H1 (cell line): ENCODE data around the gene ARHGAP22.

Source experiments
- ATF3 ChIP-seq: IDR thresholded peaks from 2 replicates; pipeline ENCODE4 v1.6.1; 2011; ENCODE audit warnings: low read depth, mild to moderate bottlenecking, low read length; ENCODE audit not compliant: insufficient read depth
- BACH1 ChIP-seq: IDR thresholded peaks from 2 replicates; pipeline ENCODE4 v1.6.1; 2012; ENCODE audit warnings: low read length, improper control_type of control experiment
- CTCF ChIP-seq, 3 experiments: IDR thresholded peaks; 1 replicate in 2 of 3; 2 replicates in 1 of 3; pipeline versions ENCODE4 v1.5.1 to v1.6.1; 2011; ENCODE audit warnings: low read length in 3 of 3, mild to moderate bottlenecking in 3 of 3, inconsistent platforms in 2 of 3, low read depth in 1 of 3, moderate library complexity in 1 of 3; ENCODE audit not compliant: insufficient read depth in 1 of 3; ENCODE audit errors: control extremely low read depth in 1 of 3
- EP300 ChIP-seq, 2 experiments: IDR thresholded peaks; 1 replicate in 1 of 2; 2 replicates in 1 of 2; pipeline ENCODE4 v1.6.1; 2011 to 2012; ENCODE audit warnings: low read depth in 2 of 2, low read length in 2 of 2, mild to moderate bottlenecking in 2 of 2, borderline replicate concordance in 1 of 2, inconsistent platforms in 1 of 2, moderate library complexity in 1 of 2
- POLR2A ChIP-seq, 2 experiments: IDR thresholded peaks; 1 replicate in 1 of 2; 2 replicates in 1 of 2; pipeline ENCODE4 v1.6.1; 2011; ENCODE audit warnings: low read depth in 2 of 2, low read length in 2 of 2, mild to moderate bottlenecking in 2 of 2; ENCODE audit errors: control extremely low read depth in 1 of 2
- RBBP5 ChIP-seq: IDR thresholded peaks from 2 replicates; pipeline ENCODE4 v1.7.1; 2012; ENCODE audit warnings: low read depth, mild to moderate bottlenecking, inconsistent platforms, low read length, moderate library complexity, borderline replicate concordance
- TCF12 ChIP-seq: IDR thresholded peaks from 2 replicates; pipeline ENCODE4 v1.6.1; 2011; ENCODE audit warnings: low read depth, mild to moderate bottlenecking, low read length
- USF2 ChIP-seq: IDR thresholded peaks from 2 replicates; pipeline ENCODE4 v1.6.1; 2011; ENCODE audit warnings: low read length, improper control_type of control experiment

GRCh38 chr10:48632166-48632565 is 27.3 kb upstream of the ARHGAP22 start:
- TF ChIP-seq CTCF (IDR thresholded peaks at IDR 0.05; ENCODE audit: control extremely low read depth in 1 of 3, insufficient read depth in 1 of 3, low read depth in 1 of 3, low read length in 3 of 3) (no peak), USF2 (no peak), POLR2A (IDR thresholded peaks at IDR 0.05; ENCODE audit: control extremely low read depth in 1 of 2, low read depth in 2 of 2, low read length in 2 of 2) (no peak), BACH1 (no peak), EP300 (IDR thresholded peaks at IDR 0.05; ENCODE audit: borderline replicate concordance in 1 of 2, low read depth in 2 of 2, low read length in 2 of 2) (no peak), RBBP5 (no peak), TCF12 (no peak), ATF3 (no peak)
